Esophagus squamous epithelium (tissue), 5 donors: ENCODE results near the gene PTPRT. TPM values are rescaled to one million over a fixed set of nuclear protein-coding genes. Genes with fewer than 3 reads are reported as not detected.

Experiments used
- DNase-seq: peaks from one replicate; lab custom pipeline; 2025; lab: John Stamatoyannopoulos, UW
- H3K27ac ChIP-seq, 4 donors: fragments of 200-600 bp; sonication (generic); one replicate each; pipeline ENCODE4 v1.5.1; 2016 to 2019; ENCODE audit warnings: mild to moderate bottlenecking in 1 of 4
- H3K27me3 ChIP-seq, 4 donors: fragments of 200-600 bp; sonication (generic); 1 replicate in 3 of 4; 2 replicates in 1 of 4; pipeline versions ENCODE4 v1.5.1 to v1.6.0; 2017 to 2021; ENCODE audit warnings: antibody characterized with exemption in 1 of 4
- H3K36me3 ChIP-seq, 3 donors: fragments of 200-600 bp; sonication (generic); one replicate each; pipeline ENCODE4 v1.5.1; 2016 to 2019
- H3K4me1 ChIP-seq, 3 donors: fragments of 200-600 bp; sonication (generic); one replicate each; pipeline ENCODE4 v1.5.1; 2017 to 2019
- H3K4me3 ChIP-seq, 4 donors: fragments of 200-600 bp; sonication (generic); 1 replicate in 3 of 4; 2 replicates in 1 of 4; pipeline ENCODE4 v1.5.1; 2016 to 2019; ENCODE audit warnings: mild to moderate bottlenecking in 2 of 4, moderate library complexity in 1 of 4
- H3K9me3 ChIP-seq, 3 donors: fragments of 200-600 bp; sonication (generic); one replicate each; pipeline ENCODE4 v1.5.1; 2016 to 2019
- POLR2A ChIP-seq, 4 donors: fragments of 450-650 bp; IDR thresholded peaks; one replicate each; pipeline ENCODE4 v1.6.1; 2017; ENCODE audit warnings: antibody characterized with exemption in 4 of 4, mild to moderate bottlenecking in 4 of 4, moderate library complexity in 3 of 4
- WGBS, 2 donors: methylation state at CpG; one replicate each; pipeline ENCODE4 v1.1.5; 2018; 5-methylcytosine and 5-hydroxymethylcytosine counted together
- intact Hi-C: fragments of 100-400 bp; cut with DNase I; formaldehyde crosslinking; loops from one replicate; pipeline ENCODE4 v1.15.0; 2022
- total RNA-seq, 4 donors: library from RNA; depleted of rRNA; stranded (reverse); fragments of >200 nt; gene quantifications; one replicate each; pipeline ENCODE4 v1.1.0, GENCODE V29; 2016
- TF ChIP-seq, protein P1 (sequence below), 6 experiments: fragments of 450-650 bp in 4 of 6; fragments of 200-600 bp in 2 of 6; sonication (generic) in 2 of 6; IDR thresholded peaks; one replicate each; pipeline ENCODE4 v1.5.1; 2016 to 2019; ENCODE audit warnings: antibody characterized with exemption in 6 of 6, mild to moderate bottlenecking in 4 of 6, moderate library complexity in 4 of 6
- donor health status: DM: yes; HTN: yes; CAD: no.

The PTPRT gene
- total RNA-seq, 4 donors from 2014 or later: under 0.01 to 0.06 TPM; not detected in 2

- WGBS, 2 donors: 72 to 80% methylated on average over 1 of the region's 1 CpG
- H3K36me3 ChIP-seq: no peaks in the 10 kb centered on the region
- no peaks in the 10 kb centered on the region for H3K4me1 ChIP-seq
- no peaks in the 10 kb centered on the region for H3K27me3 ChIP-seq
- DNase-seq: no peak
- no peak overlapping the region for H3K27ac ChIP-seq
- TF ChIP-seq, protein P1, sequence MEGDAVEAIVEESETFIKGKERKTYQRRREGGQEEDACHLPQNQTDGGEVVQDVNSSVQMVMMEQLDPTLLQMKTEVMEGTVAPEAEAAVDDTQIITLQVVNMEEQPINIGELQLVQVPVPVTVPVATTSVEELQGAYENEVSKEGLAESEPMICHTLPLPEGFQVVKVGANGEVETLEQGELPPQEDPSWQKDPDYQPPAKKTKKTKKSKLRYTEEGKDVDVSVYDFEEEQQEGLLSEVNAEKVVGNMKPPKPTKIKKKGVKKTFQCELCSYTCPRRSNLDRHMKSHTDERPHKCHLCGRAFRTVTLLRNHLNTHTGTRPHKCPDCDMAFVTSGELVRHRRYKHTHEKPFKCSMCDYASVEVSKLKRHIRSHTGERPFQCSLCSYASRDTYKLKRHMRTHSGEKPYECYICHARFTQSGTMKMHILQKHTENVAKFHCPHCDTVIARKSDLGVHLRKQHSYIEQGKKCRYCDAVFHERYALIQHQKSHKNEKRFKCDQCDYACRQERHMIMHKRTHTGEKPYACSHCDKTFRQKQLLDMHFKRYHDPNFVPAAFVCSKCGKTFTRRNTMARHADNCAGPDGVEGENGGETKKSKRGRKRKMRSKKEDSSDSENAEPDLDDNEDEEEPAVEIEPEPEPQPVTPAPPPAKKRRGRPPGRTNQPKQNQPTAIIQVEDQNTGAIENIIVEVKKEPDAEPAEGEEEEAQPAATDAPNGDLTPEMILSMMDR (IDR thresholded peaks at IDR 0.05): no peak
- no peak for TF ChIP-seq POLR2A (IDR thresholded peaks at IDR 0.05)
- H3K9me3 ChIP-seq: no peaks in the 10 kb centered on the region
- intact Hi-C loops: no loop called here
- no peak overlapping the region for H3K4me3 ChIP-seq
Measured at GRCh38 chr20:42957704-42958095, 232.0 kb downstream of the PTPRT start.

DNA sequence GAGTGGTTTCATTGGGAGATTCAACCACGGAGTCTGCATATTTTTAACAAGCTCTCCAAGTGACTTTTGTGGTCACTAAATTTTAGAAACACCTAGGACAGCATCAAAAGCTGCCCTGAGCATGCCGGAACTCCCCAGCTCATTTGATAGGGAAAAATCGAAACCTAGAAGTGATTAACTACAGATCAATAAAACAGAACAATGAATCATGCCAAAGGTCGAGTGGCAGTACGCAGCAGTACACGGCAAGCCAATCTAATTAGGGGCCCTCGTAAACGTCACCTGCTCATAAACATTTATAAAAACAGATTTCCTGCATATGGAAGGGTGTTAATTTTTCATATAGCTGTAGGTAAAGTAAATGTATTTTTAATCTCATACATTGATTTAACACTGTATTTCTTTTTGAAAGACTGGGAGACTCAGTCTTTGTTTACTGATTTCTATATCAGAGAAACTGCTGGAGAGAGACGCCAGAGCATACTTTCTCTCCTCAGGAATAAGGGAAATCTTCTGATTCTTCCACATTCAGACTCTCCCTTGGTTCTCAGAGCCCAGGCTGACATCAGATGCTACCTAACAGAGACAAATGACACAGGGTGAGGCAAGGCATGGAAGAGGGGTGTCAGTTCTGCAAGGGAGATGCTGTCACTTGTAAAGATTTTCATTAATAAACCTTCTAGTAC is 232.5 kb downstream of the PTPRT start:
- WGBS, 2 donors: 65 to 66% methylated on average over 8 to 9 of the region's 9 CpGs
- H3K36me3 ChIP-seq: no peaks in the 10 kb centered on the region

DNA sequence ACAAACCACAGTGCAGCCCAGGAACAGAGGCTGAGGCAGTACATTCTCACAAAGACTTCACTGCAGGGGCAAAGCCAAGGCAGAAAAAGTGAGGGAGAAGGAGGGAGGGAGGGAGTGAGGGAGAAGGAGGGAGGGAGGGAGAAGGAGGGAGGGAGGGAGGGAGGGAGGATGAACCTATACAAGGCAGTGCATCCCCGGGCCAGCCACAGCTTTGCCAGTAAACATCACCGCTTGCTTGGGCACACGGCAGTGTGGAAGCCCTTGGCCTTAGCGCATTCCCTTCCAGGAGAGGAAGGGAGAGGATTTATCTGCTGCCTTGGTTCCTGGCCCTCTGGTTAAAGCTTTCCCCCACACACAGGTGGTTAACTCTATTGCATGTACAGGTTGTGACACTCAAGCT is 234.0 kb downstream of the PTPRT start:
- H3K4me1 ChIP-seq: no peaks in the 10 kb centered on the region
- no peak overlapping the region for H3K27ac ChIP-seq
- H3K4me3 ChIP-seq: no peak overlapping the region
- WGBS, 2 donors: 85 to 89% methylated on average over 4 of the region's 4 CpGs
- DNase-seq: no peak
- no peak for TF ChIP-seq POLR2A (IDR thresholded peaks at IDR 0.05)
- TF ChIP-seq, protein P1 (IDR thresholded peaks at IDR 0.05): no peak
- H3K36me3 ChIP-seq: no peaks in the 10 kb centered on the region
- H3K9me3 ChIP-seq: no peaks in the 10 kb centered on the region
- no peaks in the 10 kb centered on the region for H3K27me3 ChIP-seq
- intact Hi-C loops: no loop called here

More for the DNA sequence above, 232.5 kb downstream of the PTPRT start:
- intact Hi-C loops: no loop called here
- TF ChIP-seq POLR2A (IDR thresholded peaks at IDR 0.05): no peak
- TF ChIP-seq, protein P1 (IDR thresholded peaks at IDR 0.05): no peak
- Histone ChIP-seq H3K27me3 (no peaks in the 10 kb centered on the region), H3K4me3 (no peak overlapping the region), H3K4me1 (no peaks in the 10 kb centered on the region), H3K9me3 (no peaks in the 10 kb centered on the region), H3K27ac (no peak overlapping the region)
- DNase-seq: no peak

DNA sequence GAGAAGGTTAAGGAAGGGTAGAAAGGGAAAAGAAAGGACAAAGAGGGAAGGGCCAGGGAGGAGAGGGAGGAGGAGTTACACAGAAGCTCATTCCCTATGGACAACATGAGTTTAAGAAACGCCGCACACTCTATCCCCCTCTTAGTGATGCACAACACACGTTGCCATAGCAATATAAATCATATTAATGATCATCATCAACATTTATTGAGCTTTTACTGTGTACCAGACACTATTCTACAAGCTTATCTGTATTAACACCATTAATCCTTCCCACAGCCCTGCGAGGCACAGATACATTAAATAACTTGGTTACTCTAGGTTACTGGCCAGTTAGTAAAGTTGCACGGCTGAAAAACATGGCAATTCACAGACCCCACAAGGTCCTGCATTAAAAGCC is 234.8 kb downstream of the PTPRT start:
- no peak for TF ChIP-seq POLR2A (IDR thresholded peaks at IDR 0.05)
- TF ChIP-seq, protein P1 (IDR thresholded peaks at IDR 0.05): no peak
- no peak overlapping the region for H3K27ac ChIP-seq
- DNase-seq: no peak
- H3K9me3 ChIP-seq: no peaks in the 10 kb centered on the region
- H3K4me1 ChIP-seq: no peaks in the 10 kb centered on the region
- intact Hi-C loops: no loop called here
- H3K36me3 ChIP-seq: no peaks in the 10 kb centered on the region
- WGBS, 2 donors: 51 to 64% methylated on average over 5 of the region's 5 CpGs
- H3K27me3 ChIP-seq: no peaks in the 10 kb centered on the region
- H3K4me3 ChIP-seq: no peak overlapping the region

GRCh38 chr20:42949950-42950349 is 239.8 kb downstream of the PTPRT start:
- Histone ChIP-seq H3K27me3 (no peaks in the 10 kb centered on the region), H3K9me3 (no peaks in the 10 kb centered on the region), H3K27ac (no peak overlapping the region), H3K4me3 (no peak overlapping the region), H3K4me1 (no peaks in the 10 kb centered on the region), H3K36me3 (no peaks in the 10 kb centered on the region)
- 54 to 73% methylated on average over 7 of the region's 7 CpGs for WGBS, 2 donors
- intact Hi-C loops: no loop called here
- no peak for TF ChIP-seq POLR2A (IDR thresholded peaks at IDR 0.05)
- TF ChIP-seq, protein P1 (IDR thresholded peaks at IDR 0.05): no peak
- DNase-seq: no peak
